Measurements from ENCODE around the gene EFL1. TPM values are rescaled to one million over a fixed set of nuclear protein-coding genes. Genes with fewer than 3 reads are reported as not detected.

EFL1 gene
- total RNA-seq, 2 donors from 2014 or later, result 11.2 to 33.0 TPM

DNA sequence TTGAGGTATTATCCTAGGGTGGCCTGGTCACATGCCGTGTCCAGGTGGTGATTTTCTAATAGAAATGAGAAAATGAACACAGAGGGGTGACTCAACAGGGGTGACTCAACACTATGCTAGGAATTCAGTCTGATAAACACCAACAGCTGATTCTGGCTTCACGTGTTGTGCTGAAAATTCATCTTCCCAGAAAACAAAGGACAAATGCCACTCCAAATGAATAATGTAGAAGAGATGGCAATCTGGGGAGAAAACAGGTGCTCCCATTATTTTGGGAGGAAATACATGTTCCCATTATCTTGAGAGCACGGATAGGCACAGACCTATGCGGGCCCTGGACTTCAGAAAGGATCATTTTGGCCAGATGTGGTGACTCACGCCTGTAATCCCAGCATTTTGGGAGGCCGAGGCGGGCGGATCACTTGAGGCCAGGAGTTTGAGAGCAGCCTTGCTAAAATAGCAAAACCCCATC, 115.5 kb downstream of the EFL1 start:
- Histone ChIP-seq H3K9me3 (no peaks in the 10 kb centered on the region), H3K27me3 (no peaks in the 10 kb centered on the region), H3K4me1 (no peaks in the 10 kb centered on the region), H3K36me3 (replicated peaks in 1 of 2; ENCODE audit: insufficient read depth in 1 of 2, low read depth in 2 of 2) (no peaks in the 10 kb centered on the region), H3K4me3 (no peak overlapping the region), H3K27ac (no peak overlapping the region)
- intact Hi-C loops (cut with DNase I), result no loop called here
- WGBS, 2 donors, result 84 to 86% methylated on average over 8 of the region's 8 CpGs
- TF ChIP-seq, protein P1, sequence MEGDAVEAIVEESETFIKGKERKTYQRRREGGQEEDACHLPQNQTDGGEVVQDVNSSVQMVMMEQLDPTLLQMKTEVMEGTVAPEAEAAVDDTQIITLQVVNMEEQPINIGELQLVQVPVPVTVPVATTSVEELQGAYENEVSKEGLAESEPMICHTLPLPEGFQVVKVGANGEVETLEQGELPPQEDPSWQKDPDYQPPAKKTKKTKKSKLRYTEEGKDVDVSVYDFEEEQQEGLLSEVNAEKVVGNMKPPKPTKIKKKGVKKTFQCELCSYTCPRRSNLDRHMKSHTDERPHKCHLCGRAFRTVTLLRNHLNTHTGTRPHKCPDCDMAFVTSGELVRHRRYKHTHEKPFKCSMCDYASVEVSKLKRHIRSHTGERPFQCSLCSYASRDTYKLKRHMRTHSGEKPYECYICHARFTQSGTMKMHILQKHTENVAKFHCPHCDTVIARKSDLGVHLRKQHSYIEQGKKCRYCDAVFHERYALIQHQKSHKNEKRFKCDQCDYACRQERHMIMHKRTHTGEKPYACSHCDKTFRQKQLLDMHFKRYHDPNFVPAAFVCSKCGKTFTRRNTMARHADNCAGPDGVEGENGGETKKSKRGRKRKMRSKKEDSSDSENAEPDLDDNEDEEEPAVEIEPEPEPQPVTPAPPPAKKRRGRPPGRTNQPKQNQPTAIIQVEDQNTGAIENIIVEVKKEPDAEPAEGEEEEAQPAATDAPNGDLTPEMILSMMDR (IDR thresholded peaks at IDR 0.05), result no peak
- no peak for TF ChIP-seq POLR2A (IDR thresholded peaks at IDR 0.05)
- ATAC-seq (peak; percentile 24), DNase-seq (peak in 2 of 4 donors; percentile 11 to 12)

DNA sequence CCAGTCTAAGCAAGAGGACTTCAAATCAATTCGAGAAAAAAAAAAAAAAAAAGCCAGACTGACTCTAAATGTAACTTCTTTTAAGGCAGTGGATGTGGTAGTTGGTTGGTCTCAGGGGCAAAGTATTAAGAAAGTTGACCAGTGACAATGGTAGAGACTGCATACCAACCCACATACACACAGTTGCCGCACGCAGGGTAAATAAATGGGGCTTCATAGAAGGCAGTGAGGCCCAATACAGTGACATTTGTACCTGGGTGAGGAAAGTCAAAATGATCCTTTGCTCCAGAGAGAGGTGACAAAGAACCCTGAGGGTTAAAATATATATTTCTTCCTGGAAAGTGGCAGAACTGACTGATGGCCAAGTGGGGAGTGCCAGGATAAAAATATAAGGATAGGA, 116.0 kb downstream of the EFL1 start:
- Histone ChIP-seq H3K36me3 (replicated peaks in 1 of 2; ENCODE audit: insufficient read depth in 1 of 2, low read depth in 2 of 2) (no peaks in the 10 kb centered on the region), H3K27ac (no peak overlapping the region), H3K9me3 (no peaks in the 10 kb centered on the region), H3K27me3 (no peaks in the 10 kb centered on the region), H3K4me3 (no peak overlapping the region), H3K4me1 (no peaks in the 10 kb centered on the region)
- TF ChIP-seq POLR2A (IDR thresholded peaks at IDR 0.05), result no peak
- TF ChIP-seq, protein P1 (IDR thresholded peaks at IDR 0.05), result no peak
- ATAC-seq (no peak), DNase-seq (no peak)
- 90 to 92% methylated on average over 3 of the region's 3 CpGs for WGBS, 2 donors
- intact Hi-C loops (cut with DNase I), result no loop called here

DNA sequence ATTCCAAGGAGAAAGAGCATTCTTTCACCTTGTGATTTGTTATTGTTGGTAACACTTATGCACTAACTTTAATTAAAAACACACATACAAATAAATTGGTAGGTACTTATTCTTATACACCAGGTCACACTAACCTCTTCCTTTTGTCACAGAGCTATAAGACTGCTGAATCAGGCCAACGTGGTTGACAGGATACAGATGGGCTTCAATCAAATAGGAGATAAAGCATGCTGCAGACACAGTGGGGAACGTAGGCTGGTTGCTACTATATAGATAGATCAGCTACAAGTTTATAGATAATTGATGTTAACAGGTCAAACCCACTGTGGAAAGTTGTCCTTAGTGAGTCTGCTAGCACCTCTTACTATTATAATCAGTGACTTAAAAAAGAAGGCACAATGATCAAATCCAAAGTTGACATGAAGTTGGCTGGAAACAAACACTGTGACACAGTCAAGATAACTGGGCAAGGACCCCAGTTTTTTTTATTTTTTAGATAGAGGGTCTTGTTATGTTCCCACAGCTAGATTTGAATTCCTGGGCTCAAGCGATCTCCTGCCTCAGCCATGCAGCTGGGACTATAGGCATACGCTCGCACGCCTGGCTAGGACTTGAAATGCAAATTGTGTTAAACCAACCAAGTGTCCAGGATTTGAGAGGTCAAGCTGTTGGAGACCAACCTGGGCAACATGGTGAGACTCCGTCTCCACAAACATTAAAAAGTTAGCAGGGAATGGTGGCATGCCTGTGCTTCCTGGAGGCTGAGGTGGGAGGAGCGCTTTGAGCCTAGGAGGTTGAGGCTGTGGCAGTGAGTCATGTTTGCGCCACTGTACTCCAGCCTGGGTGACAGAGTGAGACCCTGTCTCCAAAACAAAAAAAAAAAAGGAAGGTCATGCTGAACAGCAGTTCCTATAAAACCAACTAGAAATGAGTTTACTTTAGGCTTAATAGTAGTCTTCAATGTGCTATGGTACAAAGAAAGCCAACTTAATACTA, 118.8 kb downstream of the EFL1 start:
- ATAC-seq (no peak), DNase-seq (no peak)
- Histone ChIP-seq H3K36me3 (replicated peaks in 1 of 2; ENCODE audit: insufficient read depth in 1 of 2, low read depth in 2 of 2) (no peaks in the 10 kb centered on the region), H3K27me3 (no peaks in the 10 kb centered on the region), H3K27ac (no peak overlapping the region), H3K4me3 (no peak overlapping the region), H3K9me3 (no peaks in the 10 kb centered on the region), H3K4me1 (no peaks in the 10 kb centered on the region)
- no peak for TF ChIP-seq POLR2A (IDR thresholded peaks at IDR 0.05)
- 84 to 93% methylated on average over 9 of the region's 9 CpGs for WGBS, 2 donors
- intact Hi-C loops (cut with DNase I), result no loop called here

DNA sequence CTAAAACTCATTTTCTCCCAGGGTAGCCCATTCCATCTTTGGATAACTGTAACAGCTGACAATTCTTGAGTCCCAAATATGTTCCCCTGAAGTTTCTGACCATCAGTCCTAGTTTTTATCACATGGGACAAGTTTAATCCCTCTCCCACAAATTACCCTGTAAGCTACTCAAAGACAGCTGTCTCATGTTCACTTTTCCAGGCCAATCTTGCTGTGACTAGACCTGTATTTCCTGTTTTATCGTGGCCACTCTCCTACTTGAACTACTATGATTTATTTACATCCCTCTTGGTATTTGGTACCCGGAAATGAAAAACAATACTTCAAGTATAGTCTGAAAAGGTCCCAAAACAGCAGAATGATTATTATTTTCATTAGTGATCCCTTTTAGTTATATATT, 121.6 kb downstream of the EFL1 start:
- intact Hi-C loops (cut with DNase I), result no loop called here
- no peak for TF ChIP-seq POLR2A (IDR thresholded peaks at IDR 0.05)
- TF ChIP-seq, protein P1 (IDR thresholded peaks at IDR 0.05), result no peak

DNA sequence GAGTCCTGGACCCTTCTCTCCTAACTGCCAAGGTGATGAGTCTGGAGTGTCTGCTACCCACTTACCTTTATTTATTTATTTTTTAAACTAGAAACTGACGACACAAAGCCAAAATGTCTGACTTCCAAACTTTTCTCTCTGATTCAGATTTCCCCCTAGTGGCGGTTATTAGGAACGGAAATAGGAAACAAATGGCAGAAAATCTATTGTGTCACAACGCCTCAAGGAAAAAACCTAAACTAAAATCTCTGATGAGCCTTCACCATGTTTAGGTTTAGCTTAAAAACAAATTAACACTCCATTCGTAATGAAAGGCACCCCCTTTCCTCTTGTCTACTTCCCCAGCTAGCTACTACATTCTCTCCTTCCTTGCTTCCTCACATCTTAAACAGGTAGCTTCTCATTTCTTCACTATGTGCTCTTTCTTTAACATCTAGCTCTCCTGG, 122.7 kb downstream of the EFL1 start:
- DNase-seq, result no peak

More for the DNA sequence above, 121.6 kb downstream of the EFL1 start:
- Histone ChIP-seq H3K27me3 (no peaks in the 10 kb centered on the region), H3K4me1 (no peaks in the 10 kb centered on the region), H3K9me3 (no peaks in the 10 kb centered on the region), H3K4me3 (no peak overlapping the region), H3K36me3 (replicated peaks in 1 of 2; ENCODE audit: insufficient read depth in 1 of 2, low read depth in 2 of 2) (peaks cover 0 to 6% of the 10 kb centered on the region in 2 donors), H3K27ac (no peak overlapping the region)
- DNase-seq (no peak), ATAC-seq (no peak)
- WGBS, 2 donors, result 24 to 40% methylated on average over 2 of the region's 2 CpGs

More for the DNA sequence above, 122.7 kb downstream of the EFL1 start:
- Histone ChIP-seq H3K27me3 (no peaks in the 10 kb centered on the region), H3K4me1 (no peaks in the 10 kb centered on the region), H3K4me3 (no peak overlapping the region), H3K27ac (no peak overlapping the region), H3K9me3 (no peaks in the 10 kb centered on the region), H3K36me3 (replicated peaks in 1 of 2; ENCODE audit: insufficient read depth in 1 of 2, low read depth in 2 of 2) (peaks cover 0 to 6% of the 10 kb centered on the region in 2 donors)
- WGBS, 2 donors, result 4 to 8% methylated on average over 5 of the region's 5 CpGs
- TF ChIP-seq POLR2A (IDR thresholded peaks at IDR 0.05), result no peak
- TF ChIP-seq, protein P1 (IDR thresholded peaks at IDR 0.05), result peak; percentile 53 to 70 (median 61)
- intact Hi-C loops (cut with DNase I), result no loop called here
- peak; percentile 45 for ATAC-seq

Data from body of pancreas (tissue), 4 donors.